Mucosa of stomach (tissue), 1 donor: ENCODE results near the gene CDK19.

Experiments used
- H3K27me3 ChIP-seq: one replicate; pipeline ENCODE4 v1.7.0; 2013; ENCODE audit warnings: mild to moderate bottlenecking, low read length; ENCODE audit not compliant: control insufficient read depth, insufficient read depth
- H3K36me3 ChIP-seq: one replicate; pipeline ENCODE4 v1.7.0; 2013; ENCODE audit warnings: low read length; ENCODE audit not compliant: control insufficient read depth, insufficient read depth
- H3K4me1 ChIP-seq: one replicate; pipeline ENCODE4 v1.7.0; 2013; ENCODE audit warnings: mild to moderate bottlenecking, low read length; ENCODE audit not compliant: control insufficient read depth, insufficient read depth
- H3K4me3 ChIP-seq: one replicate; pipeline ENCODE4 v1.7.0; 2013; ENCODE audit warnings: low read length
- H3K9ac ChIP-seq: one replicate; pipeline ENCODE4 v1.7.0; 2013; ENCODE audit warnings: mild to moderate bottlenecking, low read length, moderate library complexity
- H3K9me3 ChIP-seq: one replicate; pipeline ENCODE4 v1.7.0; 2013; ENCODE audit warnings: mild to moderate bottlenecking, low read length, moderate library complexity; ENCODE audit not compliant: control insufficient read depth
- donor health status: Pancreatic carcinoma.

CDK19 gene

GRCh38 chr6:110687326-110687725 is 127.9 kb downstream of the CDK19 start:
- no peaks in the 10 kb centered on the region for H3K27me3 ChIP-seq
- H3K9me3 ChIP-seq, result no peaks in the 10 kb centered on the region
- H3K9ac ChIP-seq, result no peak overlapping the region
- no peaks in the 10 kb centered on the region for H3K36me3 ChIP-seq
- no peak overlapping the region for H3K4me3 ChIP-seq
- H3K4me1 ChIP-seq, result peaks cover 18% of the 10 kb centered on the region

GRCh38 chr6:110683241-110683640 is 132.0 kb downstream of the CDK19 start:
- no peaks in the 10 kb centered on the region for H3K27me3 ChIP-seq
- peaks cover 14% of the 10 kb centered on the region for H3K4me1 ChIP-seq
- H3K4me3 ChIP-seq, result no peak overlapping the region
- H3K9me3 ChIP-seq, result no peaks in the 10 kb centered on the region
- no peaks in the 10 kb centered on the region for H3K36me3 ChIP-seq
- no peak overlapping the region for H3K9ac ChIP-seq

- H3K4me1 ChIP-seq, result peaks cover 14% of the 10 kb centered on the region
- no peaks in the 10 kb centered on the region for H3K36me3 ChIP-seq
- H3K4me3 ChIP-seq, result no peak overlapping the region
- H3K9ac ChIP-seq, result no peak overlapping the region
- no peaks in the 10 kb centered on the region for H3K27me3 ChIP-seq
- H3K9me3 ChIP-seq, result no peaks in the 10 kb centered on the region
Observed at GRCh38 chr6:110682460-110682853, 132.8 kb downstream of the CDK19 start.

GRCh38 chr6:110681543-110682459 is 133.5 kb downstream of the CDK19 start:
- H3K9me3 ChIP-seq, result no peaks in the 10 kb centered on the region
- no peak overlapping the region for H3K9ac ChIP-seq
- H3K4me1 ChIP-seq, result peaks cover 14% of the 10 kb centered on the region
- H3K27me3 ChIP-seq, result no peaks in the 10 kb centered on the region
- no peak overlapping the region for H3K4me3 ChIP-seq
- no peaks in the 10 kb centered on the region for H3K36me3 ChIP-seq

- Histone ChIP-seq H3K4me3 (no peak overlapping the region), H3K27me3 (no peaks in the 10 kb centered on the region), H3K9ac (no peak overlapping the region), H3K9me3 (no peaks in the 10 kb centered on the region), H3K4me1 (peaks cover 6% of the 10 kb centered on the region), H3K36me3 (no peaks in the 10 kb centered on the region)
Observed at GRCh38 chr6:110676396-110676795, 138.9 kb downstream of the CDK19 start.

GRCh38 chr6:110674096-110674495 is 141.2 kb downstream of the CDK19 start:
- Histone ChIP-seq H3K27me3 (no peaks in the 10 kb centered on the region), H3K9me3 (no peaks in the 10 kb centered on the region), H3K36me3 (no peaks in the 10 kb centered on the region), H3K4me3 (no peak overlapping the region), H3K4me1 (peaks cover 15% of the 10 kb centered on the region), H3K9ac (no peak overlapping the region)

GRCh38 chr6:110672122-110672521 is 143.1 kb downstream of the CDK19 start:
- no peak overlapping the region for H3K4me3 ChIP-seq
- peaks cover 15% of the 10 kb centered on the region for H3K4me1 ChIP-seq
- no peaks in the 10 kb centered on the region for H3K27me3 ChIP-seq
- no peak overlapping the region for H3K9ac ChIP-seq
- H3K9me3 ChIP-seq, result no peaks in the 10 kb centered on the region
- no peaks in the 10 kb centered on the region for H3K36me3 ChIP-seq

GRCh38 chr6:110671447-110671846 is 143.8 kb downstream of the CDK19 start:
- H3K9me3 ChIP-seq, result no peaks in the 10 kb centered on the region
- H3K9ac ChIP-seq, result no peak overlapping the region
- no peaks in the 10 kb centered on the region for H3K27me3 ChIP-seq
- H3K4me3 ChIP-seq, result no peak overlapping the region
- H3K36me3 ChIP-seq, result no peaks in the 10 kb centered on the region
- peaks cover 15% of the 10 kb centered on the region for H3K4me1 ChIP-seq

- Histone ChIP-seq H3K4me1 (peaks cover 10% of the 10 kb centered on the region), H3K9ac (no peak overlapping the region), H3K36me3 (no peaks in the 10 kb centered on the region), H3K4me3 (no peak overlapping the region), H3K9me3 (no peaks in the 10 kb centered on the region), H3K27me3 (no peaks in the 10 kb centered on the region)
Observed at GRCh38 chr6:110665600-110665999, 149.7 kb downstream of the CDK19 start.

GRCh38 chr6:110664933-110665332 is 150.3 kb downstream of the CDK19 start:
- no peaks in the 10 kb centered on the region for H3K27me3 ChIP-seq
- H3K9me3 ChIP-seq, result no peaks in the 10 kb centered on the region
- no peak overlapping the region for H3K4me3 ChIP-seq
- H3K9ac ChIP-seq, result no peak overlapping the region
- H3K4me1 ChIP-seq, result peaks cover 6% of the 10 kb centered on the region
- no peaks in the 10 kb centered on the region for H3K36me3 ChIP-seq

- Histone ChIP-seq H3K4me3 (no peak overlapping the region), H3K27me3 (no peaks in the 10 kb centered on the region), H3K4me1 (peaks cover 6% of the 10 kb centered on the region), H3K9ac (no peak overlapping the region), H3K36me3 (no peaks in the 10 kb centered on the region), H3K9me3 (no peaks in the 10 kb centered on the region)
Observed at GRCh38 chr6:110662490-110663211, 152.6 kb downstream of the CDK19 start.

GRCh38 chr6:110661414-110661813 is 153.9 kb downstream of the CDK19 start:
- no peak overlapping the region for H3K4me3 ChIP-seq
- H3K9ac ChIP-seq, result no peak overlapping the region
- H3K27me3 ChIP-seq, result no peaks in the 10 kb centered on the region
- no peaks in the 10 kb centered on the region for H3K9me3 ChIP-seq
- H3K36me3 ChIP-seq, result no peaks in the 10 kb centered on the region
- H3K4me1 ChIP-seq, result peaks cover 13% of the 10 kb centered on the region
